ENCODE results near the gene IFT43.

Gene IFT43

GRCh38 chr14:76101391-76102379, 116.1 kb downstream of the IFT43 start:
- no peak for DNase-seq (ENCODE audit: low spot score)
- TF ChIP-seq, protein P1, sequence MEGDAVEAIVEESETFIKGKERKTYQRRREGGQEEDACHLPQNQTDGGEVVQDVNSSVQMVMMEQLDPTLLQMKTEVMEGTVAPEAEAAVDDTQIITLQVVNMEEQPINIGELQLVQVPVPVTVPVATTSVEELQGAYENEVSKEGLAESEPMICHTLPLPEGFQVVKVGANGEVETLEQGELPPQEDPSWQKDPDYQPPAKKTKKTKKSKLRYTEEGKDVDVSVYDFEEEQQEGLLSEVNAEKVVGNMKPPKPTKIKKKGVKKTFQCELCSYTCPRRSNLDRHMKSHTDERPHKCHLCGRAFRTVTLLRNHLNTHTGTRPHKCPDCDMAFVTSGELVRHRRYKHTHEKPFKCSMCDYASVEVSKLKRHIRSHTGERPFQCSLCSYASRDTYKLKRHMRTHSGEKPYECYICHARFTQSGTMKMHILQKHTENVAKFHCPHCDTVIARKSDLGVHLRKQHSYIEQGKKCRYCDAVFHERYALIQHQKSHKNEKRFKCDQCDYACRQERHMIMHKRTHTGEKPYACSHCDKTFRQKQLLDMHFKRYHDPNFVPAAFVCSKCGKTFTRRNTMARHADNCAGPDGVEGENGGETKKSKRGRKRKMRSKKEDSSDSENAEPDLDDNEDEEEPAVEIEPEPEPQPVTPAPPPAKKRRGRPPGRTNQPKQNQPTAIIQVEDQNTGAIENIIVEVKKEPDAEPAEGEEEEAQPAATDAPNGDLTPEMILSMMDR (IDR thresholded peaks at IDR 0.05; ENCODE audit: extremely low read depth, insufficient read depth, missing control alignments) = no peak
- in situ Hi-C loops (cut with MboI; ENCODE audit: low pct_unique_long_range_greater_than_20kb, low sequenced_read_pairs, unreplicated experiment) = no loop called here

- TF ChIP-seq, protein P1 (IDR thresholded peaks at IDR 0.05; ENCODE audit: extremely low read depth, insufficient read depth, missing control alignments) = no peak
- in situ Hi-C loops (cut with MboI; ENCODE audit: low pct_unique_long_range_greater_than_20kb, low sequenced_read_pairs, unreplicated experiment) = no loop called here
- no peak for DNase-seq (ENCODE audit: low spot score)
These were observed 119.3 kb downstream of the IFT43 start for GRCh38 chr14:76104802-76105355.

DNA sequence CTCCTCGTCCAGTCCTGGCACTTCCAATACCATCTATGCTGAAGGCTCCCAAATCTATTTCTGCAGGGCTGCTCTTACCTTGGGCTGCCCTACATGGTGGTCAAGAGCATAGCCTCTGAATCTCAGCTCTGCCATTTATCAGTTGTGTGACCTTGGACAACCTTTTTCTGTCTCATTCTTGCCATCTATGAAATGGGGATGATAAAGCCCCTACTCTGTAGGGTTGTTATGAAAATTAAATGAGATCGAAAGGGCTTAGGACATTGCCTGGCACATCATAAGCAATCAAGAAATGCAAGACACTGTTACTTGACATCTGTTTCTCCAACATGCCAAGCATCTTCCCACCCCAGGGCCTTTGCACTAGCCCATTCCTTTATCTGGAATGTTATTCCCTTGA, 120.6 kb downstream of the IFT43 start:
- DNase-seq (ENCODE audit: low spot score) = no peak
- in situ Hi-C loops (cut with MboI; ENCODE audit: low pct_unique_long_range_greater_than_20kb, low sequenced_read_pairs, unreplicated experiment) = no loop called here
- TF ChIP-seq, protein P1 (IDR thresholded peaks at IDR 0.05; ENCODE audit: extremely low read depth, insufficient read depth, missing control alignments) = no peak

- no peak for DNase-seq (ENCODE audit: low spot score)
- TF ChIP-seq, protein P1 (IDR thresholded peaks at IDR 0.05; ENCODE audit: extremely low read depth, insufficient read depth, missing control alignments) = no peak
- in situ Hi-C loops (cut with MboI; ENCODE audit: low pct_unique_long_range_greater_than_20kb, low sequenced_read_pairs, unreplicated experiment) = no loop called here
These were observed 123.7 kb downstream of the IFT43 start for GRCh38 chr14:76109087-76109880.

DNA sequence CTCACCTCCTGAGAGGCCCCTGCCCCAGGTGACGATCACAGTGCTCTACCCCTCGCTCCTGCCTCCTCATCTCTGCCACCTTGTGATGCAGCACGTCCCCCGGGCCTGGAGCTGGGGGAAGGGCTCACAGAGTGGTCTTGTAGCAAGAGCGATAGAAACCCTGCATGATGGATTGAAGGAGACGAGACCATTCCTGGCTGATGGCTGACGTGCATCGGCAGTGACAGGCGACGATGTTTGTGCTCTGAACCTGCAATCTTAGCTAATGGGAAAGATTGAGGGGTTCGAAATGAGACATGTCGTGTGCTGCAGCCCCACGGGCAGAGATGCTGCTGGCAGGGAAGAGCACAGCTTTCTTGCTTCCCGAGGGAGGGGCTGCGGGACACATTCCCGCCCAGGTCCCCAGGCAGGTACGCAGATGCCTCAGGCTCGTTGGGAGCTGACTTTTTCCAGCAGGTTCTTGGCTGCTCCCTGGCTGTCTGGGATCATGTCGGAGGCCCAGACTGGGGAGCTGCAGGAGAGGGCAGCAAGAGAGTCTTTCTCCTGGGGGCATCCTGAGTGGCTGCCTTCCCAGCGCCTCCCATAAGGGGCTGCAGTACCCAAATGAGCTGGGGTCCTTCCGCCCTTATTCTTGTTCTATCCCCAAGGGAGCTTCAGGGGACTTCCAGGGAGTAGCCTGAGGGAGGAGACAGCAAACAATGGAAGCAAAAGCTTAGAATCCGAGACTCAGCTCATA, 127.5 kb downstream of the IFT43 start:
- DNase-seq (ENCODE audit: low spot score) = no peak
- in situ Hi-C loops (cut with MboI; ENCODE audit: low pct_unique_long_range_greater_than_20kb, low sequenced_read_pairs, unreplicated experiment) = no loop called here
- TF ChIP-seq, protein P1 (IDR thresholded peaks at IDR 0.05; ENCODE audit: extremely low read depth, insufficient read depth, missing control alignments) = no peak

GRCh38 chr14:76113691-76114090, 128.1 kb downstream of the IFT43 start:
- TF ChIP-seq, protein P1 (IDR thresholded peaks at IDR 0.05; ENCODE audit: extremely low read depth, insufficient read depth, missing control alignments) = no peak
- in situ Hi-C loops (cut with MboI; ENCODE audit: low pct_unique_long_range_greater_than_20kb, low sequenced_read_pairs, unreplicated experiment) = no loop called here
- DNase-seq (ENCODE audit: low spot score) = no peak

Measured in GM13977 (cell line).